Measurements from ENCODE around the gene SLN.

The SLN gene

DNA sequence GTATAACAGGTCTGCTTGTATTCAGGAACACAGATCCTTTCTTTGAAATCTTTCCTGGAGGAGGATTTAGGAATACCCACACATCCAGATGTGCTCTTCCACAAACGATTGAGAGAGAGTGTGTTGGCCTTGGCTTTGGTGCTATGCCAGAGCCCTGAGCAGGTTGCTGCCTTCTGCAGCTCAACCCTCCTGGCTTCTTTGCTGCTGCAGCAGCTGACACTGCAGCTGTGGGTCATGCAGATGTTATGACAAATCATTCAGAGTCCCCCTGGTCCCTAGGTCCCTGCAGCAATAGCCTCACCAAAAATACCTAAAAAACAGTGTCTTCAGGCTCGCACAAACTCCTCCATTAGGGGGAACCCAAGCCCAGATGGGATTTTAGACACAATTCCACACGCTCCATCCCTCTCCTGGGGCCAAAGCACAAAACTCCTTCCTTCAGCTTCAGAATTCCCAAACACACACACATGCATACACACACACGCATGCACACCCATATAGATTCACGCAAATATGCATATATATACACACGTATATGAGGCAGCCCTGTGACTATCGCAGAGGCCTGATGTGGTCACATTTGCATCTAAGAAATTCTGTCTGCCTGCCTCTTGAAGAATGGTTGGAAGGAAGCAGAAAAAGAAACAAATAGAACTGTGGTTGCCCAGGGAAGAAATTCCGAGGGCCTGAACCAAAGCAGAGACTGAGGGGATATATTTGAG is 35.4 kb downstream of the SLN start:
- no peak overlapping the region for H3K4me3 ChIP-seq (ENCODE audit: low read depth, low read length)
- no peaks in the 10 kb centered on the region for H3K4me1 ChIP-seq
- H3K27me3 ChIP-seq: peaks cover 10% of the 10 kb centered on the region; the same call in 1 of the 2 replicates
- no peaks in the 10 kb centered on the region for H3K9me3 ChIP-seq
- no peak for DNase-seq
- no peaks in the 10 kb centered on the region for H3K36me3 ChIP-seq
- TF ChIP-seq CTCF (IDR thresholded peaks at IDR 0.05; ENCODE audit: low read depth, low read length): no peak

- H3K4me3 ChIP-seq (ENCODE audit: low read depth, low read length): no peak overlapping the region
- peaks cover 10% of the 10 kb centered on the region; the same call in 1 of the 2 replicates for H3K27me3 ChIP-seq
- no peaks in the 10 kb centered on the region for H3K9me3 ChIP-seq
- TF ChIP-seq CTCF (IDR thresholded peaks at IDR 0.05; ENCODE audit: low read depth, low read length): no peak
- H3K36me3 ChIP-seq: no peaks in the 10 kb centered on the region
- no peak for DNase-seq
- H3K4me1 ChIP-seq: no peaks in the 10 kb centered on the region
Observed at GRCh38 chr11:107675902-107676301, 36.0 kb downstream of the SLN start.

GRCh38 chr11:107669893-107670601 is 41.8 kb downstream of the SLN start:
- Histone ChIP-seq H3K36me3 (no peaks in the 10 kb centered on the region), H3K4me3 (ENCODE audit: low read depth, low read length) (no peak overlapping the region), H3K4me1 (no peaks in the 10 kb centered on the region), H3K27me3 (peaks cover 25% of the 10 kb centered on the region), H3K9me3 (no peaks in the 10 kb centered on the region)
- DNase-seq: no peak
- no peak for TF ChIP-seq CTCF (IDR thresholded peaks at IDR 0.05; ENCODE audit: low read depth, low read length)

- H3K4me3 ChIP-seq (ENCODE audit: low read depth, low read length): no peak overlapping the region
- TF ChIP-seq CTCF (IDR thresholded peaks at IDR 0.05; ENCODE audit: low read depth, low read length): no peak
- no peak for DNase-seq
- H3K27me3 ChIP-seq: peaks cover 32% of the 10 kb centered on the region
- H3K9me3 ChIP-seq: no peaks in the 10 kb centered on the region
- no peaks in the 10 kb centered on the region for H3K36me3 ChIP-seq
- H3K4me1 ChIP-seq: no peaks in the 10 kb centered on the region
Observed at GRCh38 chr11:107669191-107669740, 42.6 kb downstream of the SLN start.

DNA sequence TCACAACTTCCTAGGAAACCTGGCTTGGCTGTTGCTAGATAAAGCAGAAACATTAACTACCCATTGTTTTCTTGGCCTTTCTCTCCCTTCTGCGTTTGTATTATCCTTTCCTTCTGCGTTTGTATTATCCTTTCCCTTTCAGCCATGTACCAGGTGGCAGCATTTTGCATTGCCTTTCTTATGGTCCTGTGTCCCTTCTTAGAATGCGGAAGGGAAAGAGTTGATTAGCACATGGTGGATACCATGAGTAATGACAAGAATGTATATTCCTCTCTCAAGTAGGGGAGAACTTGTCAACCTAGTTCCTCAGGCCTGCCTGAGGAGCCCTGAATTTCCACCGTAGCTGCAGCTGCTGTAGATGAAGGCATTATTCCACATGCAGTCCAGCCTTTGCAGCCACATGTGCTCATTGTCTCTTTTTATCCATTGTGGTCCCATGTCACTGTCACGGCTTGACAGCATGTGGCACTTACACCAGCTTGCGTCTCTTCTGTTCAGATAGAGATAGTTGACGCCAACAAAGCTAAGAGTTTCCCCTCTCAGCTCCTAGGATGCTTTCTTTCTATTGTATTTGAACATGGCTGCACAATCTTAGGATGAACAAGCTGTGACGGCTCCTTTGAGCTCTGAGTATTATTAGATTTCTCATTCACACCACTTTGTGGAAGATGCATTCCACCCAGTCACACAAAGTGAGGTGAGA is 44.8 kb downstream of the SLN start:
- Histone ChIP-seq H3K4me1 (no peaks in the 10 kb centered on the region), H3K27me3 (peaks cover 35% of the 10 kb centered on the region), H3K9me3 (no peaks in the 10 kb centered on the region), H3K4me3 (ENCODE audit: low read depth, low read length) (no peak overlapping the region), H3K36me3 (no peaks in the 10 kb centered on the region)
- DNase-seq: no peak
- no peak for TF ChIP-seq CTCF (IDR thresholded peaks at IDR 0.05; ENCODE audit: low read depth, low read length)
